Stimulated activated CD4-positive, alpha-beta T cell treated with anti-CD3 and anti-CD28 coated beads, Interleukin-12 subunit alpha, Interleukin-12 subunit beta, amount 100 ng/mL, for 24 hours (primary cell): ENCODE results near the gene NKD1.

Experiments used
- DNase-seq, 2 experiments: peaks; one replicate each; pipeline ENCODE4 v3.0.0-alpha.2; 2020; ENCODE audit warnings: low read depth in 2 of 2

Gene NKD1

DNA sequence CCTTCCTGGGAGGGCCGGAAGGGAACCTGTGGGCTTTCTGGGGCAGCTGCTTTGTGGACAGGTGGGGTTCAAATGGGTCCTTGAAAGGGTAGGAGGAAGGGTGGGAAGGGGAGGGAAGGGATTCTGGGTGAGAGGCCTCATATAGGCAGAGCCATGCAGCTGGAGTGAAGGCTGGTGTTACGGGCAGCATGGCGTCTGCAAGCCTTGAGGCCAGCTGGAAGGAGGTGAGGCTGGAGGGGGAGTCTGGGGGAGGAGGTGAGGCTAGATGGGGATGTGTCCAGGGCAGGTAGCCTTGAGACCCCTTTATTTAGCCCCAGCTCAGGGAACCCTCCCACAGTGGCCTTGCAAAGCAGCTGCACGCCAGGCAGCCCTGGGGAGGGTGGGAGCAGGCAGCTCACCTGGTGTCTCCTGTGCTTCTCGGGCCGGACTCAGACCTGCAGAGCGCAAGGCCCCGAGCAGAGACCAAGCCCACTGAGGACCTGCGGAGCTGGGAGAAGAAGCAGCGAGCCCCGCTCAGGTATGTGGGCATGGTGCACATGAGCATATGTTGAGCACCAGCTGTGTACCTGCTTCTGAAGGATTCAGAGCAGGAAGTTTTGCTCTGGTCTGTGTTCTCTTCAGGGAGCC lies 82.3 kb downstream of the NKD1 start:
- DNase-seq: no peak

- no peak for DNase-seq
Measured at GRCh38 chr16:50631249-50631984, 83.2 kb downstream of the NKD1 start.

DNA sequence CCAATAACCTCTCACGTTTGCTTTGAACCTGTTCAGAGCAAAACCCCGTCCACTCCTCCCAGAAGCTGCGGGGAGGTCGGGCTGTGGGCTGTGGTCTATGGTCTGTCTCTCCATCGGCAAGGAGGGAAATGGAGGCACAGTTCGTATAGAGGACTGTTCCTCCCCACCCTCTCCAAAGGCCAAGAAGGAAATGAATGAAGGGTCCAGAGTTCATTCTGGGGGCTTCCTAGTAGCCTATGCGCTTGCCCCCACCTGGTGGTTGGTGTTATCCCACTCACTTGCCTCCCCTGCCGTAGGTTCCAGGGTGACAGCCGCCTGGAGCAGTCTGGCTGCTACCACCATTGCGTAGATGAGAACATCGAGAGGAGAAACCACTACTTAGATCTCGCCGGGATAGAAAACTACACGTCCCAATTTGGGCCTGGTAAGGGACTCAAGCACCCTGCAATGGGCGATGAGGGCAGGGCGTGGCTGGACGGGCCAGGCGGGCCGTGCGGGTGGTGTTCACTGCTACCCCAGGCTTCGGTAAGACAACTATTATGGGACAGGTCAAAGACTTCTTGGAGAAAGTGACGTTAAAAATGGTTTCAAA lies 83.9 kb downstream of the NKD1 start:
- no peak for DNase-seq

DNA sequence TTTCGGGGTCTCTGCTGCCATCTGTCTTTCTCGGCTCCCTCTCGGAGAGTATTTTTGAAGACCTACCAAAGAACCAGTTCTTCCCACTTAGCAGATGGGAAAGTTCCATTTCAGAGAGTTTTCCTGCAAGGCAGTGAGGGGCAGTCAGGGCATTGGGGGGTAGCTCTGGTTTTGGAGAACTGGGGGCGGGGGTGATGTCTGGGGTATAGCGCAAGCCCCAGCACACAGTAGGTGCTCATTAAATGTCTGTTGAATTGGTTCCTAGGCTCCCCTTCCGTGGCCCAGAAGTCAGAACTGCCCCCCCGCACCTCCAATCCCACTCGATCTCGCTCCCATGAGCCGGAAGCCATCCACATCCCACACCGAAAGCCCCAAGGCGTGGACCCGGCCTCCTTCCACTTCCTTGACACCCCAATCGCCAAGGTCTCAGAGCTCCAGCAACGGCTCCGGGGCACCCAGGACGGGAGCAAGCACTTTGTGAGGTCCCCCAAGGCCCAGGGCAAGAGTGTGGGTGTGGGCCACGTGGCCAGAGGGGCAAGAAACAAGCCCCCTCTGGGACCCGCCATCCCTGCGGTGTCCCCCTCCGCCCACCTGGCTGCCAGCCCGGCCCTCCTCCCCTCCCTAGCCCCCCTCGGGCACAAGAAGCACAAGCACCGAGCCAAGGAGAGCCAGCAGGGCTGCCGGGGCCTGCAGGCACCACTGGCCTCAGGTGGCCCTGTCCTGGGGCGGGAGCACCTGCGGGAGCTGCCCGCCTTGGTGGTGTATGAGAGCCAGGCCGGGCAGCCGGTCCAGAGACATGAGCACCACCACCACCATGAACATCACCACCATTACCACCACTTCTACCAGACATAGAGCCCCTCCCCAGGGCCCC lies 85.0 kb downstream of the NKD1 start:
- DNase-seq: no peak

GRCh38 chr16:50634090-50634489 lies 85.9 kb downstream of the NKD1 start:
- no peak for DNase-seq

GRCh38 chr16:50634947-50635346 lies 86.8 kb downstream of the NKD1 start:
- no peak for DNase-seq

DNA sequence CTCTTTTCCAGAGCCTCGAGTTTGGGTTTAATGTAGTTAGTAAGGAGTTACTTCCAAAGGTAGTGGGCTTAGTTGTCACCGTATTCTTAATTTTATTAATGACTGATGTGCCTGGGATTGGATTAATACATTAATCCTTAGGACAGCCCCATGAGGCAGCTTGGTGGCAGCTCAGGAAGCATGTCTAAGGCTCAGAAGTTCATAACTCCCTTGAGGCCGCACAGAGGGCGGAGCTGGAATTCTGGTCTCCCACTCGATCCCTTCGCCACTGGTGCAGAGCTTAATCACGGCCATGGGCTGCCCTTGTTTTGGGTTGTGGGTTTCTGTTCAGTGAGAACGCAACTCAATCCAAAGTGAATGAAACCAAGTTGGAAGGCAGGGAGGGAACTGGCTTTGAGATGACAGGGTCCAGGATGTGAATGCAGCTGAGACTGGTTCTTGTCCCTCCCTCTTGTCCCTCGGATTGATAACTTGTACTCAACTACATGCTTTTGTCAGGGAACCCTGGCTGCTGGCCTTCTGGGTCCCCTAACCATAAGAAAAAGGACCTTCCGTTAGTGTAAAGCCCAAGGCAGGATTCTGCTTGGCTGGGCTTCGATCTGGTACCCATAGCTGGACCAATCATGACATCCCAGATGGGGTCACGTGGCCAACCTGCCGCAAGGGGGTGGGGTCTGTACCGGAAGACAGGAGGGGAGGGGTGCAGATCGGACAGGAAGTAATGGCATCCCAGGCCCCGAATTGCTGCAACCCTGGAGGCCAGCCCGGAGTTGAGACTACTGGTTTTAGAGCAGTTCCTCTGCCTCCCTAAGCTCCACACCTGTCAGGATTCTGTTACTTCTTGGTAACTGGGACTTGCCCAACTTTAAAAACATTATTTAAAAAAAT lies 87.6 kb downstream of the NKD1 start:
- peak in 1 of 2 experiments; percentile 21 for DNase-seq

DNA sequence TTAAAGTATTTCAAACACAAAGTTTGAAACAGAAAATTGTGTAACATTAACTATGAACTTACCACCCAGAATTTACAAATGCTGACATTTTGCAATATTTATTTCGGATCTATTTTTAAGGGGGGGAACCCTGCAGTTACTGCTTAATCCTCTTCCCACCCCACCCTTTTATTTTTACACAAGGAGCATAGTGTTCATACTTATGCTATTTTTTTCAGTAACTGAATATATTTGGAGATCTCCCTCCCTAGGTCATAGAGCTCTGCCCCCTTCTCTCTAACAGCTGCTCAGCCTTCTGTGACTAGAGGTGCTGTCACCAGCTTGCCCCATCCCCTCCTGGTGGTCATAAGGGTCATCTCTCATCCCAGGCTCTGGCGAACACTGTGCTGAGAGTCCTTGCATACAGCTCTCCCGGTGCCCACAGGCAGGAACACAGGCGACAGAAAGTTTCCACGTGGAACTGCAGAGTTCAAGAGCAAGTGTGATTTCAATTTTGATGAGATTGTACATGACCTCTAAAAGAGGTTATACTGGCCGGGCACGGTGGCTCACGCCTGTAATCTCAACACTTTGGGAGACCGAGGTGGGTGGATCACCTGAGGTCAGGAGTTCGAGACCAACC lies 88.7 kb downstream of the NKD1 start:
- no peak for DNase-seq

DNA sequence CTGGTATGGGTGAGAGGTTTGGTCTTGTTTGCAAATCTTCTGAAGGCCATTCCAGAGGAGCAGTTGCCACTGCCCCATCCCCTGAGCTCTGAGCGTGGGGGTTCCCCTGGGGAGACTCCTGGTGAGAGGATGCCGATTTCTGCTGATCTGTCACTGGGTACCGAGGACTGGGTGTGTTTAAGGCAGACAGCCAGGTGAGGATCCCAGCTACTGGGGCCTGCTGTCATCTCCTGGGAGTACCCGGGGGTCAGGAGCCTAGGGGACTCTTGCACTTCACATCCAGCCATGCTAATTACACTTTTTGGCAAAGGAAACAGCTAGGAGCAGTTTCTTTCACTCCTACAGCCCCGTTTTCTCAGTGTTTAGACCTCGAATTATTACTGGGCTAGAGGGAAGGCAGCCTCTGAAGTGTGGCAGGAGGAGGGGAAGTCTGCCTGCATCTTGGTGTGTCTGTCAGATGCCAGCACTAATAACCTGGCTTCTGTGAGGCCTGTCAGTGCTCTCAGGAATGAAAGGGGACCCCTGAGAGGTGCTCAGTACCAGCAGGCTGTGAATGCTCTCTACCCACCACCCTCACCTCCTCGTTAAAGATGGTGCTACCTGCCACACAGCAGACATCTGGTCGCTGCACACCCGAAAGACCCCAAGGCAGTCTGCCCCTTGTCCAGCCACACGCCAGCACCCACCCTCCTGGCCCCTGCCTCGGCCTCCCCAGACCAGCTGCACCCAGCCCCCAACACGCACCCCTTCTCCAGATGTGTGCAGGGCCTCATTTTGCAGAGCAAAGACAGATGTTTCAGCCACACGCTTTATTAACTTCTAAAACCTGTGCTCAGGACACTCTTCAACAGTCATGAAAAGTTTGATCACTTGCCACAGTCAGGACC lies 89.8 kb downstream of the NKD1 start:
- no peak for DNase-seq

DNA sequence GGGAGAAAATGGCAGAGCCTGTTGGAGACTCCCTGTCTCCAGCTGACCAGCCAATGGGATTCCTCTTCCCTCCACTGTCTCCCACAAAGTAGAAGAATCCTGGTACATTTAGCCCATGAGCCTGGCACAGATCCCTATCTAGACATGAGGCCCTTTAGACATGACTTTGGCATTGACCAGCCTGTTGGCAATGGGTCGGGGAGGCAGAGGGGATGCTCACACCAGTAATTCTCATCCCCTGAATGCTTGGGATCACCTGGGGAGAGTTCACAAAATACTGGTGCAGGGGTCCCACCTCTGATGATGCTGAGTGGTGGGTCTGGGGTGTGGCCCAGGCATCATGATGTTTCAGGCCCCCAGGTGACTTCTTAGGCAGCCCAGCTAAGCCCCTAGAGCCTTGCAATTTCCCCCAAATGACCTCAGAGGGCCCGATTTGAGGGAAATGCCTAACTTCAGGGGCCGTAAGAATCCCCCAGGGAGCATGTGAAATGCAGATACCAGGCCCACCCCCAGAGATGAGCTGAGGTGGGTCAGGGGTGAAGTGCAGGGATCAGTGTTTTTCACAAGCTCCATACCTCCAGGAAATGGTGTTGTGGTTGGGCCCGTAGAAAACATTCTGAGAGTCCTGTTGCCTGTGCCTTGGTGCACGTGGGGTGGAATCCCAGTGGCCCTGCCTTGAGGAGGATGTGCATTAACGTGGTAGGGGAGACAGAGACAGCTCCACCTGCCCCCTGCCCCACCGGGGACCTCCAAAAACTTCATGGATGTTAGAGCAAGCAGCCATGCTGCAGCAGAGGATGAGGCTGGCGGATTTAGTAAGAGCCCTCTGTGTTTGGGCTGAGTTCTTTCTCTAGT lies 90.8 kb downstream of the NKD1 start:
- no peak for DNase-seq

DNA sequence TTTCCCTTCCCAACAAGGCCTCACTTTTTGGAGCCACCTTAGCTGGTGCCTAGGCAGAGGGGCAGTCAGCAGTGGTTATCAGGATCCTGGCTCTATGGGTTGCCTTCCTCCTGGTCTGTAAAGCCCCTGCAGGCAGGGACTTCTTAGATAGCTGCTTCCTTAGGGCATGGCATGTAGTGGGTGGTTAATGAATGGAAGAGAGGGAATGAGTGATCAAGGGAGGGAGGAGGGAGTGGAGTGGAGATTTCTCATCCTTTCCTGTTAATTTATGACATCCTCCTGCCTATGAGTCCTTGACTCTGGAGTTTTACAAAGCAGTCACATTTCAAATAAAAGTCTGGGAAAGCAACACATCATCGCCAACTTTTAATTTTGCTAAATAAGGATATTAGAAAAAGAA lies 92.2 kb downstream of the NKD1 start:
- DNase-seq: no peak

- no peak for DNase-seq
Measured at GRCh38 chr16:50640919-50641817, 93.0 kb downstream of the NKD1 start.

DNA sequence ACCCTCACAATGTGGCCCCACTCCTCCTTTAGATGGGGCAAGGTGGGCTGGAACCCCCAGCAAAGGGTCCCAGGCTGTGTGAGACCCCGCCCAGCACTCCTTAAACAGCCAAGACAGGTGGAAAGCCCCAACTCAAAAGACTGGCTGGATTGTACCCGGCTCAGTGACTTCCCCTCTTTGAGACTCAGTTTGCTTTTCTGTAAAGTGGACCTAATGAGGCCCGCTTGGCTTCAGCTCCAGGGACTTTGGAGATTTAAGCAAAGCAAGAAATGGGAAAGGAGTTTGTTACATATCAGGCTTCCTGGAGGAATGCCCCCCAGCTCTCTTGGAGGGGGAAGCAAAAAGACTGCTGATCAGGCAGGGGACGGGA lies 93.6 kb downstream of the NKD1 start:
- DNase-seq: no peak

GRCh38 chr16:50642349-50642748 lies 94.2 kb downstream of the NKD1 start:
- DNase-seq: no peak

- DNase-seq: no peak
Measured at GRCh38 chr16:50643192-50643591, 95.0 kb downstream of the NKD1 start.

GRCh38 chr16:50644245-50644644 lies 96.0 kb downstream of the NKD1 start:
- DNase-seq: no peak

- peak in 1 of 2 experiments; percentile 17 for DNase-seq
Measured at GRCh38 chr16:50644729-50645128, 96.5 kb downstream of the NKD1 start.
